Regular cardiac myocyte (primary cell): Measurements from ENCODE around the gene CD79B. TPM values are rescaled to one million over a fixed set of nuclear protein-coding genes. Genes with fewer than 3 reads are reported as not detected.

Experiments used
- total RNA-seq: library from RNA; depleted of rRNA; stranded (reverse); fragments of >200 nt; gene quantifications from 2 replicates; pipeline ENCODE4 v1.2.3, GENCODE V29; 2014

The CD79B gene
- total RNA-seq = 1.1 and 5.4 TPM in 2 replicates

DNA sequence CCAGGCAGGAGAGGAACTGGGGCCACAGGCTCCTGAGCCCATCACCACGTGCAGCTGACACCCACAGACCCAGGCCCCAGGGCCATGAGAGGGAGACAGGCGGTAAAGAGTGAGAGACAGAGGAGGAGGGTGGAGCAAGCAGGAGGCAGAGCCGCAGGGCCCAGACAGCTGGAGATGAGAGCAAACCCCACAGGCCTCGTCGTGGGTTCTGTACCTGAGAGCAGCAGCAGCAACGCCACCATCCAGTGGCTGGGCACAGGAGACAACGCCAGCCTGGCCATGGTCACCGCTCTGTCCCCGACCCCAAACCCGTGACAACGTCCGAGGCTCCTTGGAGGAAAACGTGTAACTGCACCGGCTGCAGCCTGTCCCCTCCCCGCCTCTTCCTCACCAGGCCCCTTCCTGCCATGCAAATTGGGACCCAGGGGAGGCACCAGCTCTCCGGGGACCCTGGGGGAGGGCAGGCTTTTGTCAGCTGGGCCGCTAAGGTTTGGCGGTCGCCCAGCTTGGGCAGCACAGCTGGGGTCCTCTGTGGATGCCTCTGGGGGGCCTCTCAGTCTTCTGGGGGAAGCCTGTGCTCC is at the start of gene CD79B:
TSS of gene CD79B (minus strand) at position 351 of the 581 bp plus-strand sequence. CDS start at position 281, 70 bp downstream.

DNA sequence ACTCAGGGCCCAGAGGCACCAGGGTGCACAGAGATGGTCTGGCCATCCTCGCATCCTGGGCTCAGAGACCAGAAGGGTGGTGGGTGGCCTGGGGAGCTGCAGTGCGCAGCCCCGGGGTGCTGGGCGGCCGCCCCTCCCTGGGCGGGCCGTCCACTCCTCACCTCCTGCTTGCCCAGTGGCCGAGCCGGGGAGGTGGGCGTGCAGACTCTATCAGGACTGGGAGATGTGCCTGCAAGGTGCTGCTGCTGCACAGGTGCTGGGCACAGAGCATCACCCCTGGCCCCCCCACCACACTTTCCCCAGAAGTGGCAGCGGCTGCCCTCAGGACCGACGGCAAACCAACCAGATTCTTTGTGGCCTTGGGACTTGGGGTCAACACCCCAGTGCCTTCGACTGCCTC is 40.7 kb upstream of the CD79B start, which contains the start of gene SCN4A:
TSS of gene SCN4A (minus strand) at position 123 of the 400 bp plus-strand sequence. CDS start at position 46, 77 bp downstream.

GRCh38 chr17:63918789-63919305 is 13.3 kb downstream of the CD79B start, which contains the start of gene GH1:
Gene GH1 (minus strand): TSS chr17:63918839. CDS start chr17:63918776, 63 bp downstream.

GRCh38 chr17:63911041-63911635 is 21.0 kb downstream of the CD79B start, which contains the start of gene CSHL1:
Gene CSHL1 (minus strand): TSS chr17:63911258. CDS start chr17:63911196, 62 bp downstream.

GRCh38 chr17:63896524-63897354 is 35.4 kb downstream of the CD79B start, which contains the start of gene CSH1:
Gene CSH1 (minus strand): TSS chr17:63896574. CDS start chr17:63896511, 63 bp downstream.

GRCh38 chr17:63881935-63882601 is 50.1 kb downstream of the CD79B start, which contains the start of gene GH2:
Gene GH2 (minus strand): TSS chr17:63881944. CDS start chr17:63881801, 143 bp downstream.

Other genes with a start within 250 kb of the CD79B start
- 6.1 and 6.2 TPM in 2 replicates for gene LIMD2, start 232.2 kb downstream of the CD79B start, total RNA-seq
- 14.4 and 15.1 TPM in 2 replicates for gene STRADA, start 190.5 kb downstream of the CD79B start, total RNA-seq
- gene CCDC47, start 158.7 kb downstream of the CD79B start, total RNA-seq = 87.7 and 112 TPM in 2 replicates
- gene DDX42, start 158.2 kb downstream of the CD79B start, total RNA-seq = 56.9 and 70.9 TPM in 2 replicates
- gene PSMC5, start 104.9 kb downstream of the CD79B start, total RNA-seq = 50.5 and 127 TPM in 2 replicates
- 116 and 168 TPM in 2 replicates for gene FTSJ3, start 104.7 kb downstream of the CD79B start, total RNA-seq
- gene SMARCD2, start 89.6 kb downstream of the CD79B start, total RNA-seq = 58.3 and 83.8 TPM in 2 replicates
- not detected in 2 replicates for gene CSH2, start 58.7 kb downstream of the CD79B start, total RNA-seq
- gene GH2, start 50.4 kb downstream of the CD79B start, total RNA-seq = not detected in 2 replicates
- not detected in 2 replicates for gene CSH1, start 35.8 kb downstream of the CD79B start, total RNA-seq
- not detected in 2 replicates for gene CSHL1, start 21.1 kb downstream of the CD79B start, total RNA-seq
- not detected in 2 replicates for gene GH1, start 13.5 kb downstream of the CD79B start, total RNA-seq
- under 0.01 TPM in 1 of 2 replicates, not detected in the other for gene SCN4A, start 40.6 kb upstream of the CD79B start, total RNA-seq
- gene PRR29, start 66.0 kb upstream of the CD79B start, total RNA-seq = 0.38 and 0.85 TPM in 2 replicates
- gene ICAM2, start 88.3 kb upstream of the CD79B start, total RNA-seq = 22.4 and 27.9 TPM in 2 replicates
- gene ERN1, start 197.8 kb upstream of the CD79B start, total RNA-seq = 8.4 and 16.1 TPM in 2 replicates